Stimulated activated CD4-positive, alpha-beta T cell treated with anti-CD3 and anti-CD28 coated beads, Interleukin-2, amount 100 ng/mL, for 4 hours (primary cell): ENCODE measurements around the gene CASD1.

Source experiments
- DNase-seq: peaks from one replicate; pipeline ENCODE4 v3.0.0-alpha.2; 2020; ENCODE audit warnings: low read depth

CASD1 gene

GRCh38 chr7:94509264-94509886 lies at the start of gene CASD1:
CASD1 (plus strand) TSS chr7:94509809; CDS start chr7:94510085, 276 bp downstream.
- DNase-seq, result peak; percentile 25

- no peak for DNase-seq
Observed at GRCh38 chr7:94466516-94466915, 43.1 kb upstream of the CASD1 start.

GRCh38 chr7:94471604-94472003 lies 38.0 kb upstream of the CASD1 start:
- no peak for DNase-seq

- no peak for DNase-seq
Observed at GRCh38 chr7:94472608-94473007, 37.0 kb upstream of the CASD1 start.

- no peak for DNase-seq
Observed at GRCh38 chr7:94476251-94476840, 33.3 kb upstream of the CASD1 start.

- DNase-seq, result no peak
Observed at GRCh38 chr7:94477878-94478277, 31.7 kb upstream of the CASD1 start.

GRCh38 chr7:94478648-94479214 lies 30.9 kb upstream of the CASD1 start:
- no peak for DNase-seq

- no peak for DNase-seq
Observed at GRCh38 chr7:94481279-94481678, 28.3 kb upstream of the CASD1 start.

- no peak for DNase-seq
Observed at GRCh38 chr7:94482796-94483195, 26.8 kb upstream of the CASD1 start.

- DNase-seq, result no peak
Observed at GRCh38 chr7:94483843-94484242, 25.8 kb upstream of the CASD1 start.

- no peak for DNase-seq
Observed at GRCh38 chr7:94486216-94486615, 23.4 kb upstream of the CASD1 start.

- DNase-seq, result no peak
Observed at GRCh38 chr7:94491410-94491809, 18.2 kb upstream of the CASD1 start.

GRCh38 chr7:94492601-94493000 lies 17.0 kb upstream of the CASD1 start:
- DNase-seq, result no peak

- DNase-seq, result no peak
Observed at GRCh38 chr7:94497874-94498670, 11.5 kb upstream of the CASD1 start.

- no peak for DNase-seq
Observed at GRCh38 chr7:94498918-94499317, 10.7 kb upstream of the CASD1 start.

GRCh38 chr7:94507462-94507861 lies 2.1 kb upstream of the CASD1 start:
- DNase-seq, result no peak

- no peak for DNase-seq
Observed at GRCh38 chr7:94507962-94508361, 1.6 kb upstream of the CASD1 start.

- peak; percentile 38 for DNase-seq
Observed at GRCh38 chr7:94509887-94510581, 425 bp downstream of the CASD1 start.

- peak; percentile 10 for DNase-seq
Observed at GRCh38 chr7:94510582-94511496, 1.2 kb downstream of the CASD1 start.

GRCh38 chr7:94511718-94512117 lies 2.1 kb downstream of the CASD1 start:
- DNase-seq, result no peak
